Measurements from ENCODE around the gene GRIN3A. TPM values are rescaled to one million over a fixed set of nuclear protein-coding genes. Genes with fewer than 3 reads are reported as not detected.

GRIN3A gene
- total and polyA plus RNA-seq, 2 of the 4 experiments (the other 2 are of a cell fraction): not detected

DNA sequence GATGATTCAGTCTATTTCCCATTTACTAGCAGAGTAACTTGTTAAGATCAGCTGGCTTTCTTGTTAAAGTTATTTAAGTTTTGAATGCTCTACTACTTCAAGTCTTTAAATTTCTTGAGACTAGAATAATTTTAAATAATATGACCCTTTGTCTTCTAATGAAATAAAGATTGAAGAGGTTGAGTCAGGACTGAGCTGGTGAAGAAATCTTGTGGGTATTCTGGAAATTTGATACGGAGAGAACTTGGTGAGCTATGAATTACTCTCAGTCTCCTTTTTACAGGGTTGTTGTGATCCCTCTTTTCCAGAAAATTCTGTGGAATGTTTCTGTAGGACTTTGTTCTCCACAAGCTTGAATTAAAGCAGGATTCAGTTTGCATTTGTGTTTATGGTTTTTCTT lies 175.5 kb downstream of the GRIN3A start:
- no peak overlapping the region for H2BK120ac ChIP-seq (ENCODE audit: low read depth, low read length)
- H2AK9ac ChIP-seq (replicated peaks; ENCODE audit: low read depth, low read length, poor library complexity): no peak overlapping the region
- H3K14ac ChIP-seq (replicated peaks; ENCODE audit: low read depth, low read length): no peak overlapping the region
- ATAC-seq (ENCODE audit: low read depth) (no peak), DNase-seq (no peak)
- no peak overlapping the region for H2BK5ac ChIP-seq (ENCODE audit: low read depth, low read length, poor library complexity, severe bottlenecking)
- H3K56ac ChIP-seq (ENCODE audit: extremely low read depth, insufficient read depth, low read length): no peak overlapping the region
- no peaks in the 10 kb centered on the region for H3K9me1 ChIP-seq (ENCODE audit: insufficient read depth, low read length)
- TF ChIP-seq BHLHE40 (IDR thresholded peaks at IDR 0.05; ENCODE audit: low read depth, low read length) (no peak), CHD1 (IDR thresholded peaks at IDR 0.05; ENCODE audit: low read depth, low read length) (no peak), RAD21 (IDR thresholded peaks at IDR 0.05; ENCODE audit: low read length) (no peak), RFX5 (IDR thresholded peaks at IDR 0.05; ENCODE audit: low read depth, low read length) (no peak), MAZ (IDR thresholded peaks at IDR 0.05; ENCODE audit: borderline replicate concordance, low read depth, low read length) (no peak), MXI1 (IDR thresholded peaks at IDR 0.05; ENCODE audit: borderline replicate concordance, low read depth, low read length) (no peak), MAFK (IDR thresholded peaks at IDR 0.05; ENCODE audit: low read depth, low read length) (no peak), NFE2L2 (IDR thresholded peaks at IDR 0.05; ENCODE audit: low read depth, low read length) (no peak), FOS (IDR thresholded peaks at IDR 0.05; ENCODE audit: low read depth, low read length) (no peak), SMC3 (IDR thresholded peaks at IDR 0.05; ENCODE audit: low read depth, low read length) (no peak)
- TF ChIP-seq, protein P1, sequence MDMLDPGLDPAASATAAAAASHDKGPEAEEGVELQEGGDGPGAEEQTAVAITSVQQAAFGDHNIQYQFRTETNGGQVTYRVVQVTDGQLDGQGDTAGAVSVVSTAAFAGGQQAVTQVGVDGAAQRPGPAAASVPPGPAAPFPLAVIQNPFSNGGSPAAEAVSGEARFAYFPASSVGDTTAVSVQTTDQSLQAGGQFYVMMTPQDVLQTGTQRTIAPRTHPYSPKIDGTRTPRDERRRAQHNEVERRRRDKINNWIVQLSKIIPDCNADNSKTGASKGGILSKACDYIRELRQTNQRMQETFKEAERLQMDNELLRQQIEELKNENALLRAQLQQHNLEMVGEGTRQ (IDR thresholded peaks at IDR 0.05; ENCODE audit: low read depth, low read length): no peak
- H3K4ac ChIP-seq (ENCODE audit: low read depth, low read length): no peak overlapping the region
- no peak overlapping the region for H3K23ac ChIP-seq (ENCODE audit: low read depth, low read length)
- BruUV-seq (replicated peaks): no TSS peak
- no peak overlapping the region for H2AFZ ChIP-seq (replicated peaks; ENCODE audit: low read length, poor library complexity)
- intact Hi-C loops (cut with micrococcal nuclease): no loop called here
- no peaks in the 10 kb centered on the region for H4K20me1 ChIP-seq (ENCODE audit: insufficient read depth, low read length)
- H3K79me1 ChIP-seq (ENCODE audit: low read depth in 1 of 2, low read length in 2 of 2): no peaks in the 10 kb centered on the region; a peak in 1 of 4 replicates
- no peak overlapping the region for H2AK5ac ChIP-seq (ENCODE audit: low read depth, low read length)
- no peak overlapping the region for H2BK15ac ChIP-seq (ENCODE audit: low read depth, low read length)
- H4K5ac ChIP-seq (ENCODE audit: low read depth, low read length): no peak overlapping the region
- H4K8ac ChIP-seq (ENCODE audit: low read depth in 2 of 2, low read length in 2 of 2): no peak overlapping the region
- no peaks in the 10 kb centered on the region for H3K4me1 ChIP-seq (ENCODE audit: control insufficient read depth, insufficient read depth, low read length)
- H3K27ac ChIP-seq (ENCODE audit: insufficient read depth, low read length): no peak overlapping the region
- CTCF ChIA-PET: interaction anchor here (1.2 kb wide), 1 partner anchor 14 kb away, joined by 3 read pairs; no protein-coding TSS in a partner anchor
- in situ Hi-C loops (cut with MboI; ENCODE audit: low sequenced_read_pairs): no loop called here
- POLR2A ChIA-PET (ENCODE audit: unreplicated experiment): no interaction called here
- H3K4me2 ChIP-seq (ENCODE audit: low read depth, low read length): no peak overlapping the region
- H3K4me3 ChIP-seq (ENCODE audit: insufficient read depth, low read depth, low read length): no peak overlapping the region
- H4K91ac ChIP-seq (ENCODE audit: insufficient read depth, low read depth, low read length): no peak overlapping the region
- H3K27me3 ChIP-seq (ENCODE audit: control insufficient read depth, insufficient read depth, low read length): no peaks in the 10 kb centered on the region
- H3K9me3 ChIP-seq (ENCODE audit: control insufficient read depth, insufficient read depth, low read length): no peaks in the 10 kb centered on the region
- WGBS, 2 experiments (ENCODE audit: extremely low coverage in 2 of 2, insufficient read length in 1 of 2): no CpG with 5 or more reads among the region's 1 CpG
- no peak overlapping the region for H3K18ac ChIP-seq (ENCODE audit: low read depth, low read length)
- H3K36me3 ChIP-seq (ENCODE audit: control insufficient read depth, insufficient read depth, low read length): peaks cover 15% of the 10 kb centered on the region
- dilution Hi-C loops (cut with HindIII; ENCODE audit: low sequenced_read_pairs, unreplicated experiment): no loop called here
- no peak overlapping the region for H2BK20ac ChIP-seq (ENCODE audit: low read depth, low read length)
- no peak overlapping the region for H3K9ac ChIP-seq (ENCODE audit: low read depth, low read length)
